ELR (cell line): ENCODE measurements around the gene PARD3B.
A peak's percentile ranks its signal among the peaks of the same experiment; 100 is the strongest.

ENCODE experiments used
- DNase-seq: peaks from one replicate; pipeline ENCODE4 v3.0.0-alpha.2; 2015; ENCODE audit warnings: low read depth

The PARD3B gene

DNA sequence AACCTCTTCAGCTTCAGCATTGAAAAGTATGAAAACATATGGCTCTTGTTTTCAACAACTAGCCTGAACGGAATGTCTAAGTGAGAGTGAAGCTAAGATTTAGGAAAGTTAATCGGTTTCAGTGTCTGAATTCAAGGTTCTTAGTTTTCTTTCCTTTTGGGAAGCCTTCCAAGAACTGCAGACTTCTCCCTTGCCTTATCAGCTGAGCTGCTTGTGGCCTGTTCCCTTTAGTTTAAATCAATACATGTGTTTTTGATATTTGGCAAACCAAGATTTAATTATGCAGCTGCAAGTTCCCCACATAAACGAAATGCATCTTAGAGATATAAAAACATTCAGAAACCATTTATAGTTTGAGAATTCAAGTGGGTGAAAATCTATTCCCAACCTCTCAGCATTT, 862.7 kb downstream of the PARD3B start:
- DNase-seq, result no peak

DNA sequence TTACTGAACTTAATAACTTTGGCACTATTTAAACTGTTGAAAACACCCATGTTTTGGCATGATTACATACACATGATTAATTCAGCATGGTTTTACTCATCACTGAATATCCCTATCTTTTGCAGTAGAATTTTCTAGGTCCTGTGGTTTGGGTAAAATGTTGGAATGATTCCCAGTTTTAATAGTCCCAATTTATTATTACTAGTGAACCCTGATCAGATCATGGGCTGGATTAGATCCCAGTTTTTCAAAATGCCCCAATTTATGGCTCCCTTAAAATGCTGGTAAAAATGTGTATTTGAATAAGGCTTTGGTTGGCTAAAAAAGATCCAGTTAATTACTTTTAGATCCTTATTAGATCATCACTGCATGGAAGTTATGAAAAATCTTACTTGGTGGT, 863.4 kb downstream of the PARD3B start:
- peak; percentile 4 for DNase-seq

DNA sequence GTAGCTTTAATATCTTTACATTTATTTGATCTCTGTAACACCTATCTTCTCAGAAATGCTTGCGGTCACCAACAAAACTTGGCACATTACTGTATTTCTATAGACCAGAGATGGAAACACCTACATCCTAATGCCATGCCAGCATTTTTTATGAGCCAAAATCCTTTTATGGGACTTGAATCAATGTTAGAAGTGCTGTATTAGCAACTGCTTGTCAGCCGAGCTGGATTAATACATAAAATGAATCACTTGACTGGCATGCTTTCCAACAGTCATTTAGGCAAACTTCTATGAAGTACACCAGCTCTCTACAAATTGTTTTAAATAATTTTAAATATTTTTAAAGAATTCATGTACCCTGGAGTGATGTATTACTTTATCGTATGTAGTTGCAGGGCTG, 864.1 kb downstream of the PARD3B start:
- peak; percentile 3 for DNase-seq

GRCh38 chr2:205411558-205411957, 866.3 kb downstream of the PARD3B start:
- no peak for DNase-seq

DNA sequence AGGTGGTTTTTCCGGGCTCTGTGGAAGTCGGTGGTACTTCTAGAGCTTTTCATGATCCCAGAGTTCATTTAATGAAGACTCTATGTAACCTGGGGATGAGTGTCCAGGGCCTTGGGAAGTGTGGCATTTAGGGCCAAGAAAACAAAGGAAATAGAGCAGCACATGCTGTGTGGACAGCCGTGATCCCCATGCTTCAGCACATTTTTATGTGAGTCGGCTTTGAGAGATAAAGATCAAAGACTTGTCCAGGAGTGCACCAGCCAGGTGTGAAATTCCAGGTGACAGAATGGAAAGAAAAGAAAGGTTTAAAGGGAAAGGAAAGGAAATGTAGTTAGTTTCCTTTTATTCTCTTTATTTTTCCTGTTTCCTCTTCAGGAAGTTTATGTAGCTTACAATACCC, 879.1 kb downstream of the PARD3B start:
- DNase-seq, result no peak

GRCh38 chr2:205425102-205425501, 879.8 kb downstream of the PARD3B start:
- DNase-seq, result no peak

DNA sequence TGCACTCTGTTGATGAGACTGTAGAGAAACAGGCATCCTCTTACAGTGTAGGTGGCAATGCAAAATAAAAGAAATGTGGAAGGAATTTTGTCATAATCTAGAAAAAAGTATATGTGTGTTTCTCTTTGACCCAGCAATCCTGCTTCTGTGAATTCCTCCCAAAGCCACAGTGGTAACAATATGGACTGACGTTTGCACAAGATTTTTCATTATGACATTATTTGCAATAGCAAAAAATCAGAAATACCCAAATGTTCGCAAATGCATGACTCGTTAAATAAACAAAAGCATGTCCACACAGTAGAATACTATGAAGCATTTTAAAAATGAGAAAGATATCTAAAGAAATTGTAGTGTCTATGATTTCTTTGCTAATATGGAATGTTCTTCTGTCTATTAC, 881.8 kb downstream of the PARD3B start:
- DNase-seq, result peak; percentile 25

- DNase-seq, result no peak
Observed at GRCh38 chr2:205428811-205429210, 883.5 kb downstream of the PARD3B start.

GRCh38 chr2:205435970-205436369, 890.7 kb downstream of the PARD3B start:
- DNase-seq, result peak; percentile 66

DNA sequence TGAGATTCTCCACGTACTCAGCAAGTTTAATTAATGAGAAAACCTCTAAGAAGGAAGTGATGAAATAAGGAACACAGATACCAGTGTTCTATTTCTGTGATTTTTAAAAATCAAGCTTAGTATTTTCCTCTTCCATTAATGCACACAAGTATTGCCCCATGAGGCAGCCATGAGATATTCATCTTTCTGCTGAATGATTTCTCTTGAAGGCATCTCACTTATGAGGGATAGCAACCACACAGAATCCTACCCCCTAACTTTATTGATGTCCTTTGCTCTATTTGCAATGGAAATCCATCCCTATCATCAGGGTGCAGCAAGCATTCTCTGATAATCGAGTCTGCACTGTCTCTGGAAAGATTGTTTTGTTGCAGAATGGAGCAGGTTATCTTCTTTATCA, 893.0 kb downstream of the PARD3B start:
- DNase-seq, result no peak

GRCh38 chr2:205439621-205440020, 894.3 kb downstream of the PARD3B start:
- DNase-seq, result no peak

- no peak for DNase-seq
Observed at GRCh38 chr2:205441524-205441923, 896.2 kb downstream of the PARD3B start.

- DNase-seq, result no peak
Observed at GRCh38 chr2:205448189-205448588, 902.9 kb downstream of the PARD3B start.

GRCh38 chr2:205451901-205452512, 906.7 kb downstream of the PARD3B start:
- DNase-seq, result no peak

DNA sequence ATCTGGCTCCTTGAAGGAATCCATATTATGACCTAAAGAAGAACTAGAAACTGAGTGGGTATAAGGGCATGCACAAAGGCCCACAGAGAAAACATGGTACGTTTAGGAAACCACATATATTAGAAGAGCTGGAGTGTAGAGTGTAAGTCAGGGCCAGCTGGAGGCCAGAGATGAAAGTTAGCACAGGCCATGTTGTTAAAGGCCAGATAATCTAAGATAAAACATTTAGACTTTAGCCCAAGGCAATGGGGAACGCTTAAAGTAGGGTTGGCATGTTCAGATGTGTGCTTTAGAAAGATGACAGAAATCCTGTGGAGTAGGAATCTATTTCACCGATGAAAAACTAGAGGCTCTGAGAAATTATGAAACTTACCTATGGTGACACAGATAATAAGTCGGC, 907.9 kb downstream of the PARD3B start:
- DNase-seq, result no peak

DNA sequence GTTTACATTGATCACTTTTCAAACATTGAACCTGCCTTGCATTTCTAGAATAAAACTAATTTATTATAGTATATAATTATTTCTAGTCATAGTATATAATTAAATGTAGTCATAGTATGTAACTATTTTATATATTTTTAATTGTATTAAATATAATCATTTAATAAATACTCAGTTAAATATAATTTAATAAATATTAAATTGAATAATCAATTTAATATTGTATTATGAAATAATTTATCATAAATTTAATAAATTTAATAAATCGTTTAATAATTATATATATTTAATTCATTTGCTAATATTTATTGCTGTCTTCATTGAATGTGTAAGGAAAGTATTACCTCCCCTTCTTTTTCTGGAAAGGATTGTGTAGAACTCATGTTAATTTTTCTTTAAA, 911.4 kb downstream of the PARD3B start:
- no peak for DNase-seq

- no peak for DNase-seq
Observed at GRCh38 chr2:205460217-205460616, 914.9 kb downstream of the PARD3B start.

DNA sequence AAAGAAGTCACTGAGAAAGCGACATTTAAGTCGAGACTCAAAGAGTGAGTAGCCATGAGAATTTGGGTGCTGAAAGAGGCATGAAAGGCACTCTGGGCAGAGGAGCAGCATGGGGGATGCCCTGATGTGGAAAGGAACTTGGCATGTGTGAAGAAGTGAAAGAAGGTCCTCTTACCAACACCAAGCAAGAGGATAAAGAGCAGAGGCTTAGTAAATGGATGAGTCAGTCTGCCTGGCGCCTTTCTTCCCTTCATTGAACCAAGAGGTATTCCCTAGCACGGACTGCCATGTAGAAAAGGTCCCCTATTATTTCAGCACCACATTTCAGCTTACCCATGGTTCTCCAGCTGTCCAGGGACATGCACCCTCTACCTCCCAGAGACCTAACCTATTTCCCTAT, 915.9 kb downstream of the PARD3B start:
- DNase-seq, result no peak

- DNase-seq, result no peak
Observed at GRCh38 chr2:205461678-205462665, 916.7 kb downstream of the PARD3B start.

DNA sequence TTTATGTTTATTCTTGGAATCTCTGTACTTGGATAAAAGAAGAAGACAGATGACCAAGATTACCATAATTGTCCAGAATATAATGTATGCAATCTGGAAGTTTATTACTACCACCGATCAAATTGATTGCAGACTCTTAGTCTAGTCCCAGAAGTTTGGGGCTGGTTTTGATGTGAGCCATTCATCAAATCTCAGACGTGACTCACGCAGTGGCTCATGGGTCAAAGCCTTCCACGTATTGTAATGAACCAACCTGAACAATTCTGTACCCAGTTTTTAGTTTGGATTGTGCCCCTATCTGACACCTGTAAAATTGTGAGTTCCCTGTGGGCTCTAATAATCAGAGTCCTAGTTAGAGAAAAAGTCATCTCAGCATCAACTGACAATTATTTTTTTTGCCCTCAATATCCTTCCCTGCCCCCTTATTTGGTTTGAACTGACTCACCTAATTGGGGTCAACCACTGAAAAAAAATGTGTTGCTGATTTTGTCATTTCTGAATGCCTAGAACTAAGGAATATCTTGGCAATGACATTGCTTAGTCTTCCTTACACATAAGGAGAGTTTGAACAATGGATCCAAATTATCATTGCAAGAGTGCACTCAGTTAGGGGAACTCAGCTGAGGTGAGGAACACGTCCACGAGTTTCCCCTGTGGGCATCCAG, 917.5 kb downstream of the PARD3B start:
- DNase-seq, result peak; percentile 19

GRCh38 chr2:205463466-205464025, 918.3 kb downstream of the PARD3B start:
- DNase-seq, result no peak

GRCh38 chr2:205464681-205465080, 919.4 kb downstream of the PARD3B start:
- no peak for DNase-seq

DNA sequence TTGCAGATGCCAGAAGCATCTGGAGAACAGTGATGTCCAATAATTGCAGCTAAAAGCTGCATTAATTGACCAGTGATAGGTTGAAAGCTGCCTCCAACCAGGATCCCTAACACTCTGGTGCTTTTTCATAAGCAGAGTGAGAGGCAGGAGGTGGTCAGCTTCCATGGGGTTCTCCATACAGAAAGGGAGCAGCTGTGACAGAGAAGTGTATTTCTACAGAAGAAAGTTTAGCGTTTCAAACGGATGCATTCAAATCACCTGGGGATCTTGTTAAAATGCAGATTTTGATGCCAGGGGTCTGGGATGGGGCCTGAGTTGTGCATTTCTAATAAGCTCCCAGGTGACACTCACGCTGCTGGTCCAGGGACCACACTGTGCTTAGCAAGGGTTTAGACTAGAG, 920.5 kb downstream of the PARD3B start:
- no peak for DNase-seq
